HG03045 (cell line): ENCODE data around the gene THBS2.
"Not testable (repeated sequence)": the region's sequence is repeated elsewhere in the genome, so short reads cannot be mapped to it uniquely, and the experiment has no call there.

ENCODE experiments used
- ATAC-seq: cut with Tn5 transposase; IDR thresholded peaks from one replicate; pipeline ENCODE4 v1.9.1; 2021; ENCODE audit warnings: mild to moderate bottlenecking, moderate library complexity; ENCODE audit not compliant: unreplicated experiment

THBS2 gene

GRCh38 chr6:169213814-169214520, 39.7 kb downstream of the THBS2 start:
- no peak for ATAC-seq

GRCh38 chr6:169212897-169213813, 40.5 kb downstream of the THBS2 start:
- ATAC-seq = peak; percentile 99

- ATAC-seq = no peak
Observed at GRCh38 chr6:169212436-169212835, 41.2 kb downstream of the THBS2 start.

- ATAC-seq = no peak
Observed at GRCh38 chr6:169211881-169212280, 41.8 kb downstream of the THBS2 start.

- no peak for ATAC-seq
Observed at GRCh38 chr6:169210611-169211010, 43.0 kb downstream of the THBS2 start.

- ATAC-seq = no peak
Observed at GRCh38 chr6:169208011-169208410, 45.6 kb downstream of the THBS2 start.

GRCh38 chr6:169207482-169207881, 46.2 kb downstream of the THBS2 start:
- ATAC-seq = no peak

- ATAC-seq = no peak
Observed at GRCh38 chr6:169205176-169206160, 48.2 kb downstream of the THBS2 start.

- ATAC-seq = no peak
Observed at GRCh38 chr6:169204167-169204566, 49.5 kb downstream of the THBS2 start.

GRCh38 chr6:169201985-169202384, 51.7 kb downstream of the THBS2 start:
- ATAC-seq = no peak

- no peak for ATAC-seq
Observed at GRCh38 chr6:169200893-169201514, 52.6 kb downstream of the THBS2 start.

GRCh38 chr6:169199625-169200335, 53.9 kb downstream of the THBS2 start:
- ATAC-seq = no peak

GRCh38 chr6:169198885-169199284, 54.8 kb downstream of the THBS2 start:
- ATAC-seq = no peak

GRCh38 chr6:169197929-169198328, 55.7 kb downstream of the THBS2 start:
- not testable (repeated sequence) for ATAC-seq

- ATAC-seq = not testable (repeated sequence)
Observed at GRCh38 chr6:169196279-169196678, 57.4 kb downstream of the THBS2 start.

- ATAC-seq = no peak
Observed at GRCh38 chr6:169194737-169195136, 58.9 kb downstream of the THBS2 start.

GRCh38 chr6:169190970-169191369, 62.7 kb downstream of the THBS2 start:
- no peak for ATAC-seq

GRCh38 chr6:169190144-169190584, 63.5 kb downstream of the THBS2 start:
- no peak for ATAC-seq

- ATAC-seq = no peak
Observed at GRCh38 chr6:169189686-169190085, 64.0 kb downstream of the THBS2 start.

- ATAC-seq = no peak
Observed at GRCh38 chr6:169189182-169189581, 64.5 kb downstream of the THBS2 start.
